SK-N-SH (cell line): Measurements from ENCODE around the gene CEACAM19. TPM values are rescaled to one million over a fixed set of nuclear protein-coding genes. Genes with fewer than 3 reads are reported as not detected.

ENCODE experiments used
- polyA plus RNA-seq, 3 experiments: library from polyadenylated mRNA; depleted of rRNA; stranded (reverse); fragments of >200 nt; gene quantifications; 2 replicates each; pipeline ENCODE4 v1.2.3, GENCODE V29; 2012
- small RNA-seq, 7 experiments: library from RNA; depleted of rRNA; stranded (forward); fragments of <200 nt; gene quantifications; one replicate each; pipeline ENCODE3, GENCODE V24; 2012

CEACAM19 gene
- polyA plus RNA-seq, 1 of the 3 experiments (the other 2 are of a cell fraction): 2.0 TPM

Small RNA genes within 50 kb of the gene (small RNA-seq; reads per million reads assigned to genes)
- gene RF00285: 0 reads per million in 7 experiments

Other genes with a start within 250 kb of the CEACAM19 start
- 1.2 and 1.7 TPM in 2 replicates for gene ZNF229, start 223.0 kb upstream of the CEACAM19 start, polyA plus RNA-seq (2012; rRNA removed)
- 1.5 and 1.9 TPM in 2 replicates for gene ZNF180, start 171.0 kb upstream of the CEACAM19 start, polyA plus RNA-seq (2012; rRNA removed)
- not detected in 2 replicates for gene CEACAM20, start 141.8 kb upstream of the CEACAM19 start, polyA plus RNA-seq (2012; rRNA removed)
- gene IGSF23, start 57.9 kb upstream of the CEACAM19 start, polyA plus RNA-seq (2012; rRNA removed): 0.08 and 0.10 TPM in 2 replicates
- 90.2 and 90.8 TPM in 2 replicates for gene PVR, start 27.6 kb upstream of the CEACAM19 start, polyA plus RNA-seq (2012; rRNA removed)
- not detected in 2 replicates for gene CEACAM16, start 27.7 kb downstream of the CEACAM19 start, polyA plus RNA-seq (2012; rRNA removed)
- 7.5 and 19.2 TPM in 2 replicates for gene BCL3, start 77.2 kb downstream of the CEACAM19 start, polyA plus RNA-seq (2012; rRNA removed)
- not detected in 2 replicates for gene CBLC, start 106.4 kb downstream of the CEACAM19 start, polyA plus RNA-seq (2012; rRNA removed)
- gene BCAM, start 137.6 kb downstream of the CEACAM19 start, polyA plus RNA-seq (2012; rRNA removed): 9.7 and 34.0 TPM in 2 replicates
- 96.6 and 121 TPM in 2 replicates for gene NECTIN2, start 174.8 kb downstream of the CEACAM19 start, polyA plus RNA-seq (2012; rRNA removed)
- 66.9 and 78.9 TPM in 2 replicates for gene TOMM40, start 219.8 kb downstream of the CEACAM19 start, polyA plus RNA-seq (2012; rRNA removed)
- gene APOE, start 234.3 kb downstream of the CEACAM19 start, polyA plus RNA-seq (2012; rRNA removed): 56.0 and 65.7 TPM in 2 replicates
- gene APOC1, start 243.1 kb downstream of the CEACAM19 start, polyA plus RNA-seq (2012; rRNA removed): 0.73 and 2.7 TPM in 2 replicates